MCF 10A (cell line): ENCODE results near the gene INSL4. TPM values are rescaled to one million over a fixed set of nuclear protein-coding genes. Genes with fewer than 3 reads are reported as not detected.

Experiments
- BruUV-seq: library from RNA; stranded (reverse); fragments of 400-500 nt; replicated peaks from 2 replicates; lab custom pipeline; 2021; lab: Mats Ljungman, UMichigan
- CTCF ChIA-PET: fragments of 300-600 bp; sonication (Branson Sonifier 250); formaldehyde crosslinking; extraction: SDS; loops from one replicate; lab custom pipeline; 2021; ENCODE audit warnings: antibody characterized with exemption, inconsistent platforms; lab: Yijun Ruan, JAX
- POLR2A ChIA-PET: fragments of 300-600, 350-650 bp; sonication (Branson Sonifier 250); formaldehyde crosslinking; extraction: SDS; loops from one replicate; lab custom pipeline; 2020; ENCODE audit warnings: antibody characterized with exemption, inconsistent platforms; lab: Yijun Ruan, JAX
- DNase-seq: peaks from one replicate; pipeline ENCODE4 v3.0.0-alpha.2; 2018; ENCODE audit not compliant: unreplicated experiment
- H3K27ac Mint-ChIP-seq: one replicate; pipeline ENCODE4 v1.8.0; 2022; ENCODE audit warnings: mild to moderate bottlenecking, low read depth, mixed read lengths; ENCODE audit not compliant: unreplicated experiment
- H3K27me3 Mint-ChIP-seq: one replicate; pipeline ENCODE4 v1.8.0; 2022; ENCODE audit warnings: mixed read lengths; ENCODE audit not compliant: insufficient read depth, unreplicated experiment
- H3K36me3 Mint-ChIP-seq: one replicate; pipeline ENCODE4 v1.8.0; 2022; ENCODE audit warnings: mild to moderate bottlenecking, moderate library complexity, mixed read lengths; ENCODE audit not compliant: insufficient read depth, unreplicated experiment
- H3K4me1 Mint-ChIP-seq: one replicate; pipeline ENCODE4 v1.8.0; 2022; ENCODE audit warnings: mixed read lengths; ENCODE audit not compliant: insufficient read depth, unreplicated experiment
- H3K4me3 Mint-ChIP-seq: one replicate; pipeline ENCODE4 v1.8.0; 2022; ENCODE audit warnings: mild to moderate bottlenecking, moderate library complexity, mixed read lengths; ENCODE audit not compliant: unreplicated experiment
- H3K9me3 Mint-ChIP-seq: one replicate; pipeline ENCODE4 v1.8.0; 2022; ENCODE audit warnings: mixed read lengths; ENCODE audit not compliant: unreplicated experiment
- intact Hi-C: fragments of 100-400 bp; cut with micrococcal nuclease; formaldehyde crosslinking; loops from 2 replicates; pipeline ENCODE4 v1.14.1; 2022
- total RNA-seq: library from RNA; stranded (reverse); gene quantifications from 2 replicates; pipeline ENCODE4 v1.2.3, GENCODE V29; 2022
- TF ChIP-seq, protein P1 (sequence below): fragments of 200-600 bp; IDR thresholded peaks from one replicate; pipeline ENCODE4 v1.8.0; 2022; ENCODE audit warnings: antibody characterized with exemption, mild to moderate bottlenecking; ENCODE audit not compliant: unreplicated experiment

Gene INSL4
- total RNA-seq, 1 experiment from 2014 or later: not detected

DNA sequence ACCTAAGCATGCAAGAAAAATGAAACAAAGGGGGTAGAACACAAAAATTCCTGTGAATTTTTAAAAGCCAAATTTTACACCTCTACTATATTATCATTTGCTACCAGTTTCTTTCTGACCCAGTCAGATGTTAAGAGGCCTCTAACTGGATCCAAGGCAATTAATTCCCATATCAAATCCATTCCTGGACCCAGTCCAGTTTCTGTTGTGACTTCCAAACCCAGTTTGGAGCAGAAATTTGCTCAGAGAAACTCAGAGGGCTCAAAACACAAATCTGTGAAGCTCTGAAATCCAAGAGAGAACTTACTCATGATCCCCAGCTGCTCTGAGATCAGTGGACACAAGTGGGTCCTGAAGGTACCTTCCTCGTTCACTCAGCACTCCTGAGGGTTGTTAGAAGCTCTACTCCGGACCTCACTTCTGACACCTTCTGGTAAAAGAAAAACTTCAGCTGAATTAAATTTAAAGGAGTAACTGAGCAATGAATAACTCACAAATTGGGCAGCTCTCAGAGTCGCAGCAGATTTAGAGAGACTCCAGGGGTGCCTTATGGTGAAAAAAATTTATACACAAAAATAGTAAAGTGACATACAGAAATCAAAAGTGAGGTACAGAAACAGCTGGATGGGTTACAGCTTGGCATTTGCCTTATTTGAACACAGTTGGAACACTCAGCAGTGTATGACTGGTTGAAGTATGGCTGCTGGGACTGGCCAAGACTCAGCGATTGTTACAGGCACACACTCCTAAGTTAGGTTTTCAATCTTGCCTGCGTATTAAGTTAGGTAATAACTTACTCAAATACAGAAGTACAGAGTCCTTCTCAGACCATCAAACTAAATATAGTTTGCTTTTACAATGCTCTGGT, 32.4 kb downstream of the INSL4 start:
- Mint-ChIP-seq H3K4me3 (no peak overlapping the region), H3K4me1 (peaks cover under 1% of the 10 kb centered on the region), H3K27ac (no peak overlapping the region), H3K36me3 (no peaks in the 10 kb centered on the region), H3K9me3 (no peaks in the 10 kb centered on the region), H3K27me3 (no peaks in the 10 kb centered on the region)
- ChIA-PET POLR2A (no interaction called here), CTCF (interaction anchor here (0.8 to 1.2 kb wide), 4 partner anchors 71 to 179 kb away, joined by 3 to 5 read pairs (median 4); no protein-coding TSS in a partner anchor)
- no TSS peak for BruUV-seq
- intact Hi-C loops: no loop called here
- peak; percentile 46 for DNase-seq
- TF ChIP-seq, protein P1, sequence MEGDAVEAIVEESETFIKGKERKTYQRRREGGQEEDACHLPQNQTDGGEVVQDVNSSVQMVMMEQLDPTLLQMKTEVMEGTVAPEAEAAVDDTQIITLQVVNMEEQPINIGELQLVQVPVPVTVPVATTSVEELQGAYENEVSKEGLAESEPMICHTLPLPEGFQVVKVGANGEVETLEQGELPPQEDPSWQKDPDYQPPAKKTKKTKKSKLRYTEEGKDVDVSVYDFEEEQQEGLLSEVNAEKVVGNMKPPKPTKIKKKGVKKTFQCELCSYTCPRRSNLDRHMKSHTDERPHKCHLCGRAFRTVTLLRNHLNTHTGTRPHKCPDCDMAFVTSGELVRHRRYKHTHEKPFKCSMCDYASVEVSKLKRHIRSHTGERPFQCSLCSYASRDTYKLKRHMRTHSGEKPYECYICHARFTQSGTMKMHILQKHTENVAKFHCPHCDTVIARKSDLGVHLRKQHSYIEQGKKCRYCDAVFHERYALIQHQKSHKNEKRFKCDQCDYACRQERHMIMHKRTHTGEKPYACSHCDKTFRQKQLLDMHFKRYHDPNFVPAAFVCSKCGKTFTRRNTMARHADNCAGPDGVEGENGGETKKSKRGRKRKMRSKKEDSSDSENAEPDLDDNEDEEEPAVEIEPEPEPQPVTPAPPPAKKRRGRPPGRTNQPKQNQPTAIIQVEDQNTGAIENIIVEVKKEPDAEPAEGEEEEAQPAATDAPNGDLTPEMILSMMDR: no peak

DNA sequence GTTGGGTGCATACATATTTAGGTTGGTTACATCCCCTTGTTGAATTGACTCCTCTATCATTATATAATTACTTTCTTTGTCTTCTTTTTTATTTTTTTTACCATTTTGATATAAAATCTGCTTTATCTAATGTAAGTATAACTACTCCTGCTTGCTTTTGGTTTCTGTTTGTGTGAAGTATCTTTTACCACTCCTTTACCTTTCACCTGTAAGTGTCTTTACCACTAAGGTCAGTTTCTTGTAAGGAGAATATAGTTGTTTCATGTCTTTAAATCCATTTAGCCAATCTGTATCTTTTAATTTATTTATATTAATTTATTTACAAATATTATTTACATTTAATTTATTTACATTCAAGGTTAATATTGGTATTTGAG, 33.0 kb downstream of the INSL4 start:
- H3K4me3 Mint-ChIP-seq: no peak overlapping the region
- ChIA-PET POLR2A (no interaction called here), CTCF (interaction anchor here (0.7 to 1.1 kb wide), 3 partner anchors 72 to 101 kb away, joined by 4 to 7 read pairs (median 5); no protein-coding TSS in a partner anchor)
- no peaks in the 10 kb centered on the region for H3K27me3 Mint-ChIP-seq
- no peaks in the 10 kb centered on the region for H3K36me3 Mint-ChIP-seq
- DNase-seq: no peak
- TF ChIP-seq, protein P1: no peak
- no peaks in the 10 kb centered on the region for H3K9me3 Mint-ChIP-seq
- no peak overlapping the region for H3K27ac Mint-ChIP-seq
- intact Hi-C loops: no loop called here
- H3K4me1 Mint-ChIP-seq: peaks cover 7% of the 10 kb centered on the region
- BruUV-seq: no TSS peak

DNA sequence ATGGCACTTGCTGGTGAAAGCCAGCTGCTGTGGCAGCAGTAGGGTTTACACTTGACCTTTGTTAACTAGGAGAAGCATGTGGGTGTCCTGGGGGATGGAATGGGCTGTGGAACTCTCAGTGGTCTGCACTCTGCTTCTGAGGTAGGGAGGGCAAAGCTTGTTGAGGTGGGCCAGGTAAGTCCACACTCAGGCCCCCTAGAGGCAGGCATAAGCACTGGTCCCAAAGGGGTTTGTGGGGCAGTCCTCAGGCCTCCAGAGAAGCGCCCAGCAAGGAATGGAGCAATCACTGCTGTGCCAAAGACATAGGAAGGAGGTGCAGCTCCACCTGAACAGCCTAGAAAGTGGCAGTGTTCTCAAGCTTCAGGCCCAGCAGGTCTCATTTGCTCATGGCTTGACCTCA, 34.7 kb downstream of the INSL4 start:
- Mint-ChIP-seq H3K4me3 (no peak overlapping the region), H3K36me3 (no peaks in the 10 kb centered on the region), H3K27ac (no peak overlapping the region), H3K27me3 (no peaks in the 10 kb centered on the region), H3K4me1 (peaks cover 14% of the 10 kb centered on the region), H3K9me3 (no peaks in the 10 kb centered on the region)
- no TSS peak for BruUV-seq
- POLR2A ChIA-PET: interaction anchor here (0.7 kb wide), 1 partner anchor 10 kb away, joined by 3 read pairs; no protein-coding TSS in a partner anchor
- TF ChIP-seq, protein P1: no peak
- no peak for DNase-seq
- intact Hi-C loops: no loop called here
- CTCF ChIA-PET: interaction anchor here (0.6 kb wide), 1 partner anchor 523 kb away, joined by 3 read pairs; no protein-coding TSS in a partner anchor

DNA sequence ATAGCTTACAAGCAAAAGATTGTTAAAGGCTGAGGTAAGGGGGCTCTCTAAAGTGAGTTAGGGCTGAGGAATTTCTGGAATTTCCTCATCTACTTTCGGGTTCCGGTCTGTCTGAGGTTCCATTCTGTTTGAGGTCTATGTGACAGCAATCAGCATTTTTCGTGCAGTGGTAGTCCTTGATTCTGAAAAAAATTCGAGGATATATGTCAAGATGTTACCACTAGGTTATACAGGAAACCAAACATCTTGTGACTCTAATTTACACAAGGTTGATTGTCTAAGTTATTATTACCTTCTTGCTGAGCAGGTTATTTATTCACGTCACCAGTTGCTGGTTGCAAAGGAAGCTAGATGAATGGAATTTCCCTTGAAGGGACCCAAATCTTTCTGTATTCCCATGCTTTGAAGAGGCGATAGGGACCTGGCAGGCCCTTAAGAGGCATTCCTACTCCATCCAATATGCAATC, 38.1 kb downstream of the INSL4 start:
- TF ChIP-seq, protein P1: no peak
- Mint-ChIP-seq H3K36me3 (no peaks in the 10 kb centered on the region), H3K4me3 (no peak overlapping the region), H3K27ac (no peak overlapping the region), H3K9me3 (no peaks in the 10 kb centered on the region), H3K4me1 (peaks cover 14% of the 10 kb centered on the region), H3K27me3 (no peaks in the 10 kb centered on the region)
- intact Hi-C loops: loop anchor here (2.0 kb wide), 1 partner anchor 82 kb away; no protein-coding TSS in a partner anchor
- no TSS peak for BruUV-seq
- POLR2A ChIA-PET: no interaction called here
- CTCF ChIA-PET: interaction anchor here (0.6 to 1.5 kb wide), 3 partner anchors 168 to 335 kb away, joined by 3 read pairs; partner anchors contain the start of gene PLGRKT
- peak; percentile 5 for DNase-seq
